ENCODE measurements around the gene GRM8. TPM values are rescaled to one million over a fixed set of nuclear protein-coding genes. Genes with fewer than 3 reads are reported as not detected.

The GRM8 gene
- total and polyA plus RNA-seq, 9 of the 15 experiments (the other 6 are each of a cell fraction or from before 2014, with no cell fraction given), result 0.13 TPM; not detected in 7

GRCh38 chr7:127047521-127047920 is 205.2 kb downstream of the GRM8 start (continued):
- no peak for TF ChIP-seq E2F8 (IDR thresholded peaks at IDR 0.05; ENCODE audit: low read depth, partially characterized antibody)
- no peak for TF ChIP-seq HDAC3 (IDR thresholded peaks at IDR 0.05; ENCODE audit: borderline replicate concordance, partially characterized antibody)
- TF ChIP-seq E2F5 (CRISPR knock-in tag; IDR thresholded peaks at IDR 0.05), result no peak
- no peak for TF ChIP-seq GMEB1 (CRISPR knock-in tag; IDR thresholded peaks at IDR 0.05)
- TF ChIP-seq ZNF184 (CRISPR knock-in tag; IDR thresholded peaks at IDR 0.05), result no peak
- no peak for TF ChIP-seq FOSL1 (tag; conservative IDR thresholded peaks at IDR 0.05)

Data from K562 (cell line).